Keratinocyte (primary cell): ENCODE measurements around the gene FANCC. TPM values are rescaled to one million over a fixed set of nuclear protein-coding genes. Genes with fewer than 3 reads are reported as not detected.
A peak's percentile ranks its signal among the peaks of the same experiment; 100 is the strongest.

Source experiments
- DNase-seq: peaks from one replicate; pipeline ENCODE4 v3.0.0-alpha.2; 2011; ENCODE audit warnings: low read depth, missing footprints, low spot score
- FAIRE-seq: peaks from 2 replicates; lab custom pipeline; 2011; peaks lifted over from hg19 to GRCh38; lab: Jason Lieb, UNC
- H2AFZ ChIP-seq: 2 replicates; pipeline ENCODE4 v1.6.0; 2012; ENCODE audit warnings: low read length, control low read depth, inconsistent platforms; ENCODE audit not compliant: control insufficient read depth
- H3K27ac ChIP-seq: 2 replicates; pipeline ENCODE4 v1.5.1; 2011; ENCODE audit warnings: low read length; ENCODE audit not compliant: control insufficient read depth, insufficient read depth
- H3K27me3 ChIP-seq: 3 replicates; pipeline ENCODE4 v1.6.0; 2011; ENCODE audit warnings: low read length; ENCODE audit not compliant: control insufficient read depth, insufficient read depth; ENCODE audit errors: extremely low read depth
- H3K36me3 ChIP-seq, 2 experiments: 2 replicates in 1 of 2; 3 replicates in 1 of 2; pipeline ENCODE4 v1.5.1; 2011; ENCODE audit warnings: low read length in 2 of 2, mild to moderate bottlenecking in 1 of 2; ENCODE audit not compliant: control insufficient read depth in 2 of 2, insufficient read depth in 2 of 2; ENCODE audit errors: extremely low read depth in 1 of 2
- H3K4me1 ChIP-seq: 3 replicates; pipeline ENCODE4 v1.5.1; 2011; ENCODE audit warnings: low read length; ENCODE audit not compliant: control insufficient read depth, insufficient read depth; ENCODE audit errors: extremely low read depth
- H3K4me2 ChIP-seq: 3 replicates; pipeline ENCODE4 v1.6.0; 2011; ENCODE audit warnings: low read depth, low read length; ENCODE audit not compliant: control insufficient read depth, insufficient read depth; ENCODE audit errors: extremely low read depth
- H3K4me3 ChIP-seq, 3 experiments: fragments of 200-600 bp in 1 of 3; sonication (generic) in 1 of 3; 2 replicates in 2 of 3; 3 replicates in 1 of 3; pipeline ENCODE4 v1.5.1; 2011 to 2016; ENCODE audit warnings: low read length in 3 of 3, mild to moderate bottlenecking in 3 of 3, control low read depth in 2 of 3, inconsistent platforms in 1 of 3, low read depth in 1 of 3, mixed read lengths in 1 of 3, mixed run types in 1 of 3, moderate library complexity in 1 of 3; ENCODE audit not compliant: control insufficient read depth in 2 of 3, insufficient read depth in 2 of 3; ENCODE audit errors: extremely low read depth in 1 of 3
- H3K79me2 ChIP-seq: 2 replicates; pipeline ENCODE4 v1.6.0; 2012; ENCODE audit warnings: low read length; ENCODE audit not compliant: control insufficient read depth, insufficient read depth
- H3K9ac ChIP-seq: 3 replicates; pipeline ENCODE4 v1.6.0; 2011; ENCODE audit warnings: low read length; ENCODE audit not compliant: control insufficient read depth, insufficient read depth; ENCODE audit errors: extremely low read depth
- H3K9me1 ChIP-seq: 3 replicates; pipeline ENCODE4 v1.6.0; 2011; ENCODE audit warnings: low read length; ENCODE audit not compliant: control insufficient read depth, insufficient read depth; ENCODE audit errors: extremely low read depth
- H3K9me3 ChIP-seq: 2 replicates; pipeline ENCODE4 v1.5.1; 2012; ENCODE audit warnings: low read depth, low read length; ENCODE audit not compliant: control insufficient read depth
- H4K20me1 ChIP-seq: 3 replicates; pipeline ENCODE4 v1.6.0; 2011; ENCODE audit warnings: low read length; ENCODE audit not compliant: control insufficient read depth, insufficient read depth; ENCODE audit errors: extremely low read depth
- EZH2 ChIP-seq: IDR thresholded peaks from one replicate; pipeline ENCODE4 v1.6.1; 2012; ENCODE audit warnings: inconsistent platforms, mild to moderate bottlenecking, low read length, moderate library complexity
- dilution Hi-C: fragments of 300-500 bp; cut with MboI; formaldehyde crosslinking; loops from one replicate; pipeline ENCODE4 v1.7.0; 2020; ENCODE audit warnings: low sequenced_read_pairs; ENCODE audit not compliant: extremely low pct_ligation_motif_present
- polyA plus RNA-seq, 5 experiments: library from polyadenylated mRNA; depleted of rRNA in 3 of 5; stranded (reverse) in 3 of 5; stranded (forward) in 1 of 5; unstranded in 1 of 5; fragments of >200 nt; gene quantifications; 1 replicate in 1 of 5; 2 replicates in 3 of 5; 3 replicates in 1 of 5; pipeline versions ENCODE4 v1.2.1 to v1.2.3, GENCODE V29; 2011 to 2012; ENCODE audit warnings: missing spikeins in 2 of 5, low read depth in 1 of 5, low replicate concordance in 1 of 5
- TF ChIP-seq, protein P1 (sequence below), 3 experiments: IDR thresholded peaks in 1 of 3; conservative IDR thresholded peaks in 1 of 3; optimal IDR thresholded peaks in 1 of 3; 2 replicates in 2 of 3; 3 replicates in 1 of 3; pipeline versions ENCODE3 to v1.5.1; 2011; ENCODE audit warnings: low read length in 3 of 3, mild to moderate bottlenecking in 3 of 3, moderate library complexity in 2 of 3, control low read depth in 1 of 3, inconsistent platforms in 1 of 3; ENCODE audit not compliant: insufficient read depth in 2 of 3; ENCODE audit errors: extremely low read depth in 1 of 3

The FANCC gene
- polyA plus RNA-seq, 1 donor (not counting 4 experiments of a cell fraction or from before 2014, with no cell fraction given) = 8.3 TPM

DNA sequence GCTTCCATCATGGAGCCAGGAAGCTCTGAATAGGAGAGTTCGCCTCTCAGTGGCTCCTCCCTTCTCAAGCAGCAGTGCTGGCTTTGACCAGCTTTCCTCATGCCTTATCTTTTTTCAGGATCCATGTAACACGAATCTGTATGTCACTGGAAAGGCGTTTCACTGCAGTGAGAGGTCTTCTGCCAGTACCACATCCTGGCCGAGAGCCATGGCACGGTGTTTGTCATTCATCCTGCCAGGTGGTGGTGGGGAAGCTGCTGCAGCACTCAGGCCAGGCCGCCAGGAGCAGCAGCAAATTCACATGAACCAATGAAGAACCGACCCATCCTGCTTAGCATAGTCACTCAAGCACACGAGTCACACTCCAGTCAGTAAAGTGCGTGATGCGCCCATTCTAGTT, 179.0 kb downstream of the FANCC start:
- dilution Hi-C loops = no loop called here
- Histone ChIP-seq H3K27ac (peak overlapping the region; percentile 50), H3K27me3 (no peaks in the 10 kb centered on the region)

DNA sequence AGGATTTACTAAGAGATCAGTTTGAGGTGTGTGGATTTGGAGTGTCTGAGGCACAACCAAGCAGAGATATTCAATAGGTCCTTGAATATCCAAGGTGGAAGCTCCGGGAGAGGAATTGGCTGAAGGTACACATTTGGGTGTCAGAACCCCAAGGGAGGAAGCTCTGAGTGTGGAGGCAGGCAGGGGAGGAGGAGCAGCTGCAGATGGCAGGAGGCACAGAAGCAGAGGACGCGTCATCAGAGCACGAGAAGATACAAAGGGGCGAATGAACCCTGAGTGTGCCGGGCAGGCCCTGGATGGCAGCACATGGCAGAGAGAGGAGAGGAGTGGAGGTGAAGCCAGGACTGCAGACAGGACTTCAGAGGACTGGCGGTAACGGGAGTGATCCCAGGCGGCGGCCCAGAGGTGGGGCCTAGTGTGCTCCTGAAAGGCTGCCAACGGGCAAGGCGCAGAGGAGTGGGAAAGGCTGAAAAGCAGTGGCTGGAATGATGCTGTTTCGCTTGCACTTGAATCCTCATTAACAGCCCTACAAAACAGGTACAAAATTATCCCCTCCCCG, 179.8 kb downstream of the FANCC start:
- Histone ChIP-seq H3K9me1 (no peaks in the 10 kb centered on the region), H3K79me2 (no peaks in the 10 kb centered on the region), H3K4me1 (peaks cover 21% of the 10 kb centered on the region), H3K27me3 (no peaks in the 10 kb centered on the region), H3K4me3 (no peak overlapping the region), H3K9ac (no peak overlapping the region), H3K36me3 (no peaks in the 10 kb centered on the region), H4K20me1 (no peaks in the 10 kb centered on the region), H3K27ac (no peak overlapping the region), H3K4me2 (no peak overlapping the region), H2AFZ (no peak overlapping the region), H3K9me3 (no peaks in the 10 kb centered on the region)
- dilution Hi-C loops = no loop called here
- DNase-seq (no peak), FAIRE-seq (no peak)
- TF ChIP-seq, protein P1, sequence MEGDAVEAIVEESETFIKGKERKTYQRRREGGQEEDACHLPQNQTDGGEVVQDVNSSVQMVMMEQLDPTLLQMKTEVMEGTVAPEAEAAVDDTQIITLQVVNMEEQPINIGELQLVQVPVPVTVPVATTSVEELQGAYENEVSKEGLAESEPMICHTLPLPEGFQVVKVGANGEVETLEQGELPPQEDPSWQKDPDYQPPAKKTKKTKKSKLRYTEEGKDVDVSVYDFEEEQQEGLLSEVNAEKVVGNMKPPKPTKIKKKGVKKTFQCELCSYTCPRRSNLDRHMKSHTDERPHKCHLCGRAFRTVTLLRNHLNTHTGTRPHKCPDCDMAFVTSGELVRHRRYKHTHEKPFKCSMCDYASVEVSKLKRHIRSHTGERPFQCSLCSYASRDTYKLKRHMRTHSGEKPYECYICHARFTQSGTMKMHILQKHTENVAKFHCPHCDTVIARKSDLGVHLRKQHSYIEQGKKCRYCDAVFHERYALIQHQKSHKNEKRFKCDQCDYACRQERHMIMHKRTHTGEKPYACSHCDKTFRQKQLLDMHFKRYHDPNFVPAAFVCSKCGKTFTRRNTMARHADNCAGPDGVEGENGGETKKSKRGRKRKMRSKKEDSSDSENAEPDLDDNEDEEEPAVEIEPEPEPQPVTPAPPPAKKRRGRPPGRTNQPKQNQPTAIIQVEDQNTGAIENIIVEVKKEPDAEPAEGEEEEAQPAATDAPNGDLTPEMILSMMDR (optimal IDR thresholded peaks at IDR 0.05 in 1 of 3, IDR thresholded peaks at IDR 0.05 in 1 of 3, conservative IDR thresholded peaks at IDR 0.05 in 1 of 3; ENCODE audit: extremely low read depth in 1 of 3, insufficient read depth in 2 of 3, low read length in 3 of 3) = no peak
- no peak for TF ChIP-seq EZH2

More for the DNA sequence above, 179.0 kb downstream of the FANCC start:
- Histone ChIP-seq H2AFZ (peak overlapping the region; percentile 1), H3K79me2 (no peaks in the 10 kb centered on the region), H3K9me1 (no peaks in the 10 kb centered on the region), H3K4me2 (peak overlapping the region; percentile 72), H3K9me3 (no peaks in the 10 kb centered on the region), H3K9ac (peak overlapping the region; percentile 43), H3K4me1 (peaks cover 22% of the 10 kb centered on the region), H4K20me1 (no peaks in the 10 kb centered on the region), H3K4me3 (no peak overlapping the region), H3K36me3 (no peaks in the 10 kb centered on the region)
- TF ChIP-seq EZH2 = no peak
- TF ChIP-seq, protein P1 (optimal IDR thresholded peaks at IDR 0.05 in 1 of 3, IDR thresholded peaks at IDR 0.05 in 1 of 3, conservative IDR thresholded peaks at IDR 0.05 in 1 of 3; ENCODE audit: extremely low read depth in 1 of 3, insufficient read depth in 2 of 3, low read length in 3 of 3) = peak; percentile 52 to 70 (median 54)
- DNase-seq = peak; percentile 38
- FAIRE-seq = peak; percentile 90
